H9 (cell line): Measurements from ENCODE around the gene MSANTD1. TPM values are rescaled to one million over a fixed set of nuclear protein-coding genes. Genes with fewer than 3 reads are reported as not detected.
A peak's percentile ranks its signal among the peaks of the same experiment; 100 is the strongest.

Experiments
- DNase-seq: peaks from one replicate; pipeline ENCODE4 v3.0.0-alpha.2; 2017
- H2AFZ ChIP-seq: one replicate; pipeline ENCODE4 v1.6.1; 2013; ENCODE audit warnings: mild to moderate bottlenecking, low read length, control low read depth, moderate library complexity
- H2AK5ac ChIP-seq: 2 replicates; pipeline ENCODE4 v1.6.1; 2013; ENCODE audit warnings: low read length, control low read depth, mixed read lengths; ENCODE audit not compliant: insufficient read length
- H2BK120ac ChIP-seq: one replicate; pipeline ENCODE4 v1.6.1; 2013; ENCODE audit warnings: low read depth, mild to moderate bottlenecking, low read length, control low read depth, inconsistent platforms; ENCODE audit not compliant: poor library complexity, severe bottlenecking
- H2BK12ac ChIP-seq: 2 replicates; pipeline ENCODE4 v1.6.1; 2013; ENCODE audit warnings: low read length, control low read depth, mixed read lengths, low read depth; ENCODE audit not compliant: insufficient read length
- H2BK15ac ChIP-seq: 2 replicates; pipeline ENCODE4 v1.6.1; 2013; ENCODE audit warnings: low read depth, low read length, control low read depth
- H2BK20ac ChIP-seq: one replicate; pipeline ENCODE4 v1.6.1; 2013; ENCODE audit warnings: low read depth, mild to moderate bottlenecking, low read length, control low read depth, inconsistent platforms; ENCODE audit not compliant: poor library complexity, severe bottlenecking
- H2BK5ac ChIP-seq: 2 replicates; pipeline ENCODE4 v1.6.1; 2013; ENCODE audit warnings: low read length, control low read depth, mixed read lengths; ENCODE audit not compliant: insufficient read length
- H3K14ac ChIP-seq: 2 replicates; pipeline ENCODE4 v1.6.1; 2013; ENCODE audit warnings: low read length, control low read depth; ENCODE audit not compliant: insufficient read depth
- H3K18ac ChIP-seq: 2 replicates; pipeline ENCODE4 v1.6.1; 2013; ENCODE audit warnings: low read depth, mild to moderate bottlenecking, mixed read lengths, low read length, control low read depth; ENCODE audit not compliant: insufficient read length
- H3K23ac ChIP-seq: 2 replicates; pipeline ENCODE4 v1.6.1; 2013; ENCODE audit warnings: low read length, control low read depth, mixed read lengths, low read depth; ENCODE audit not compliant: insufficient read length
- H3K23me2 ChIP-seq: 2 replicates; pipeline ENCODE4 v1.6.1; 2013; ENCODE audit warnings: low read depth, mild to moderate bottlenecking, mixed read lengths, low read length, control low read depth; ENCODE audit not compliant: insufficient read length, poor library complexity, severe bottlenecking
- H3K27ac ChIP-seq: 2 replicates; pipeline ENCODE4 v1.5.1; 2013; ENCODE audit warnings: low read length, control low read depth, mixed read lengths, low read depth; ENCODE audit not compliant: insufficient read length
- H3K27me3 ChIP-seq: 2 replicates; pipeline ENCODE4 v1.6.1; 2013; ENCODE audit warnings: low read length, control low read depth, inconsistent platforms; ENCODE audit not compliant: insufficient read depth
- H3K4ac ChIP-seq: 2 replicates; pipeline ENCODE4 v1.6.1; 2013; ENCODE audit warnings: low read depth, mild to moderate bottlenecking, control low read depth, inconsistent platforms, low read length, moderate library complexity
- H3K4me1 ChIP-seq: 2 replicates; pipeline ENCODE4 v1.6.1; 2013; ENCODE audit warnings: low read length, control low read depth, inconsistent platforms; ENCODE audit not compliant: insufficient read depth
- H3K4me2 ChIP-seq: 2 replicates; pipeline ENCODE4 v1.6.1; 2013; ENCODE audit warnings: low read length, control low read depth, mixed read lengths; ENCODE audit not compliant: insufficient read length, insufficient read depth
- H3K56ac ChIP-seq: 2 replicates; pipeline ENCODE4 v1.6.1; 2013; ENCODE audit warnings: low read depth, mild to moderate bottlenecking, mixed read lengths, low read length, control low read depth; ENCODE audit not compliant: insufficient read length
- H3K79me1 ChIP-seq: 2 replicates; pipeline ENCODE4 v1.6.1; 2013; ENCODE audit warnings: low read depth, mild to moderate bottlenecking, moderate library complexity, low read length, control low read depth, inconsistent platforms; ENCODE audit not compliant: insufficient read depth, poor library complexity, severe bottlenecking
- H3K79me2 ChIP-seq: 2 replicates; pipeline ENCODE4 v1.6.1; 2013; ENCODE audit warnings: low read length, control low read depth, inconsistent platforms; ENCODE audit not compliant: insufficient read depth
- H3K9ac ChIP-seq: 2 replicates; pipeline ENCODE4 v1.6.1; 2013; ENCODE audit warnings: low read length, control low read depth, mixed read lengths; ENCODE audit not compliant: insufficient read length; ENCODE audit errors: extremely low read depth
- H3K9me3 ChIP-seq: one replicate; pipeline ENCODE4 v1.6.1; 2013; ENCODE audit warnings: low read depth, low read length, inconsistent platforms; ENCODE audit not compliant: control insufficient read depth
- H3T11ph ChIP-seq: one replicate; pipeline ENCODE4 v1.6.1; 2013; ENCODE audit warnings: mild to moderate bottlenecking, low read length, control low read depth, inconsistent platforms
- H4K20me1 ChIP-seq: one replicate; pipeline ENCODE4 v1.6.1; 2013; ENCODE audit not compliant: control insufficient read depth, insufficient read length, insufficient read depth
- H4K5ac ChIP-seq: 2 replicates; pipeline ENCODE4 v1.6.1; 2013; ENCODE audit warnings: low read depth, mild to moderate bottlenecking, mixed read lengths, low read length, control low read depth; ENCODE audit not compliant: insufficient read length
- H4K8ac ChIP-seq: replicated peaks from 2 replicates; pipeline ENCODE4 v1.6.1; 2013; ENCODE audit warnings: low read length, control low read depth, mixed read lengths, low read depth; ENCODE audit not compliant: insufficient read length
- H4K91ac ChIP-seq: 2 replicates; pipeline ENCODE4 v1.6.1; 2013; ENCODE audit warnings: low read depth, mild to moderate bottlenecking, moderate library complexity, mixed read lengths, low read length, control low read depth; ENCODE audit not compliant: insufficient read length
- H3K27ac Mint-ChIP-seq, 3 experiments: 2 replicates in 2 of 3; 3 replicates in 1 of 3; pipeline ENCODE4 v1.8.0; 2020 to 2021; ENCODE audit warnings: mixed read lengths in 3 of 3, mild to moderate bottlenecking in 1 of 3, moderate library complexity in 1 of 3
- H3K27me3 Mint-ChIP-seq: 2 replicates; pipeline ENCODE4 v1.8.0; 2021; ENCODE audit warnings: low read depth, mild to moderate bottlenecking, moderate library complexity, mixed read lengths
- H3K36me3 Mint-ChIP-seq, 3 experiments: 2 replicates in 2 of 3; 3 replicates in 1 of 3; pipeline ENCODE4 v1.8.0; 2020 to 2021; ENCODE audit warnings: low read depth in 3 of 3, mixed read lengths in 3 of 3; ENCODE audit not compliant: insufficient read depth in 1 of 3
- H3K4me1 Mint-ChIP-seq, 2 experiments: 2 replicates each; pipeline ENCODE4 v1.8.0; 2020; ENCODE audit warnings: mixed read lengths in 2 of 2
- H3K4me3 Mint-ChIP-seq, 2 experiments: 2 replicates in 1 of 2; 3 replicates in 1 of 2; pipeline ENCODE4 v1.8.0; 2020 to 2021; ENCODE audit warnings: mild to moderate bottlenecking in 2 of 2, mixed read lengths in 2 of 2, moderate library complexity in 1 of 2
- H3K9me3 Mint-ChIP-seq, 2 experiments: 2 replicates in 1 of 2; 3 replicates in 1 of 2; pipeline ENCODE4 v1.8.0; 2020; ENCODE audit warnings: mild to moderate bottlenecking in 2 of 2, mixed read lengths in 2 of 2, moderate library complexity in 1 of 2
- CTCF ChIP-seq: fragments of 200-600 bp; sonication (generic); conservative IDR thresholded peaks from 3 replicates; pipeline ENCODE4 v1.8.0; 2021; ENCODE audit warnings: antibody characterized with exemption, mild to moderate bottlenecking
- WGBS: extraction: QIAGEN DNeasy Blood & Tissue Kit; methylation state at CpG from one replicate; pipeline ENCODE4 v1.1.7; 2013; ENCODE audit warnings: missing lambda C conversion rate, low lambda C conversion rate, mixed read lengths; ENCODE audit not compliant: insufficient read length; ENCODE audit errors: extremely low coverage; 5-methylcytosine and 5-hydroxymethylcytosine counted together
- total RNA-seq: library from RNA; stranded (reverse); gene quantifications from 2 replicates; pipeline ENCODE4 v1.2.1, GENCODE V29; 2021

Gene MSANTD1
- total RNA-seq, 1 experiment from 2014 or later: 0.83 TPM

- H4K91ac ChIP-seq: no peak overlapping the region
- no peak for TF ChIP-seq CTCF
These were observed 31.5 kb downstream of the MSANTD1 start for GRCh38 chr4:3280466-3280865.

More at GRCh38 chr4:3280466-3280865, 31.5 kb downstream of the MSANTD1 start:
- H3K27ac ChIP-seq: no peak overlapping the region
- H4K5ac ChIP-seq: no peak overlapping the region
- no peak overlapping the region for H3K18ac ChIP-seq
- H2AK5ac ChIP-seq: no peak overlapping the region
- Mint-ChIP-seq H3K36me3 (peaks cover 2 to 6% (median 3%) of the 10 kb centered on the region in 3 experiments; a peak in 4 of 7 replicates), H3K4me3 (no peak overlapping the region), H3K27me3 (peaks cover 45% of the 10 kb centered on the region), H3K4me1 (0 out of 4 replicates have a peak, but pooled peaks cover 0 to 3% of the 10 kb centered on the region in 2 experiments), H3K27ac (peak overlapping the region in 1 of 3 experiments; percentile 83; a peak in 1 of 7 replicates), H3K9me3 (peaks cover 14 to 15% of the 10 kb centered on the region in 2 experiments)
- H3T11ph ChIP-seq: no peak overlapping the region
- no peak overlapping the region for H2BK20ac ChIP-seq
- no peak overlapping the region for H2BK5ac ChIP-seq
- no peak for DNase-seq
- no peaks in the 10 kb centered on the region for H3K4me1 ChIP-seq
- H3K79me1 ChIP-seq: no peaks in the 10 kb centered on the region
- H3K9ac ChIP-seq: no peak overlapping the region
- H3K4me2 ChIP-seq: no peak overlapping the region
- H3K14ac ChIP-seq: no peak overlapping the region
- no peak overlapping the region for H3K56ac ChIP-seq
- H3K4ac ChIP-seq: no peak overlapping the region
- no peaks in the 10 kb centered on the region for H3K79me2 ChIP-seq
- no peaks in the 10 kb centered on the region for H3K9me3 ChIP-seq
- no peaks in the 10 kb centered on the region for H3K27me3 ChIP-seq
- H4K8ac ChIP-seq: no peak overlapping the region
- H3K23ac ChIP-seq: no peak overlapping the region
- H3K23me2 ChIP-seq: no peaks in the 10 kb centered on the region
- H2BK12ac ChIP-seq: no peak overlapping the region
- H2BK120ac ChIP-seq: no peak overlapping the region
- no peak overlapping the region for H2BK15ac ChIP-seq
- no peaks in the 10 kb centered on the region for H4K20me1 ChIP-seq
- WGBS: no CpG with 5 or more reads among the region's 3 CpGs
- no peak overlapping the region for H2AFZ ChIP-seq
